ENCODE results near the gene ANXA9.

Gene ANXA9, protein sequence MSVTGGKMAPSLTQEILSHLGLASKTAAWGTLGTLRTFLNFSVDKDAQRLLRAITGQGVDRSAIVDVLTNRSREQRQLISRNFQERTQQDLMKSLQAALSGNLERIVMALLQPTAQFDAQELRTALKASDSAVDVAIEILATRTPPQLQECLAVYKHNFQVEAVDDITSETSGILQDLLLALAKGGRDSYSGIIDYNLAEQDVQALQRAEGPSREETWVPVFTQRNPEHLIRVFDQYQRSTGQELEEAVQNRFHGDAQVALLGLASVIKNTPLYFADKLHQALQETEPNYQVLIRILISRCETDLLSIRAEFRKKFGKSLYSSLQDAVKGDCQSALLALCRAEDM

GRCh38 chr1:150981805-150982712 lies at the start of gene ANXA9:
TSS of gene ANXA9 (plus strand) at chr1:150982292. CDS start at chr1:150983106, 814 bp downstream.
- no peak for DNase-seq

DNA sequence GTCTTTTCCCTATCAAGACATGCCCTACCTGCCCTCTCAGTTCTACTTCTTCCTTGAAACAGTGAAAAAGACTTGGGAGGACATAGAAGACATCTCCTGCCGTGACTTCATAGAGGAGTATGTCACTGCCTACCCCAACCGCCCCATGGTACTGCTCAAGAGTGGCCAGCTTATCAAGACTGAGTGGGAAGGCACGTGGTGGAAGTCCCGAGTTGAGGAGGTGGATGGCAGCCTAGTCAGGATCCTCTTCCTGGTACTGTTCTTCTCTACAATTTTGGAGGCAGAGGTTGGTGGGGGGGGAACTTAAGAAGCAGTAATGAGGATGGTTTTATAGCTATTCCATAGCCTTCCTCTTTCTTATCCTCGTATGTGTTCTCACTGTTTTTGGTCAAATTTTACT lies 37.2 kb upstream of the ANXA9 start:
- no peak for DNase-seq

- no peak for DNase-seq
Measured at GRCh38 chr1:150954708-150955107, 27.4 kb upstream of the ANXA9 start.

DNA sequence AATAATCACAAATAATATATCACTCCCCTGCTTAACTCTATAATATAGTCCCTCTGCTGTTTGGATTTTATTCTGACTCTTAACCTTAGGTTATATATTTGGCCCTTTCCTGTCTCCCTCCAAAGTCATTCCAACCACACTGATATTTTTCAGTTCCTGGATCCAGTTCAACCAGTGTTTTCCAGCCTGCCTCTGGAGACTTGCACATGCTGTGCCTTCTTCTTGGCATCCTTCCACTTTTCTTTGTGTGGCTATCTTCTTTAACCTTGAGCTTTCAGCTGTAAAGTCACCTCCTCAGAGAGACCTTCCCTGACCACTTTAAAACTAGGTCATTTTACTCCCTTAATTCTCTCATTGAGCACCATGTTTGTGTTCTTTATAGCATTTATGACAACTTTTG lies 26.8 kb upstream of the ANXA9 start:
- no peak for DNase-seq

DNA sequence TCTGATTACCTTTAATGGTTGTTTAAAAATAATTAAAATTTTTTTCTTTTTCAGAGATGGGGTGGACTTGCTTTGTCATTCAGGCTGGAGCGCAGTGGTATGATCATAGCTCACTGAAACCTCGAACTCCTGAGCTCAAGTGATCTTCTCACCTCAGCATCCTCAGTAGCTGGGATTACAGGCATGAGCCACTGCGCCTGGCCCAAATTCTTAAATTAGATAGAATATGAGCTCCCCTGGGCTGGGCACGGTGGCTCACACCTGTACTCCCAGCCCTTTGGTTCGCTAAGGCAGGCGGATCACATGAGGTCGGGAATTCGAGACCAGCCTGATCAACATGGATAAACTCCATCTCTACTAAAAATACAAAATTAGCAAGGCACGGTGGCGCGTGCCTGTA lies 24.4 kb upstream of the ANXA9 start:
- no peak for DNase-seq

DNA sequence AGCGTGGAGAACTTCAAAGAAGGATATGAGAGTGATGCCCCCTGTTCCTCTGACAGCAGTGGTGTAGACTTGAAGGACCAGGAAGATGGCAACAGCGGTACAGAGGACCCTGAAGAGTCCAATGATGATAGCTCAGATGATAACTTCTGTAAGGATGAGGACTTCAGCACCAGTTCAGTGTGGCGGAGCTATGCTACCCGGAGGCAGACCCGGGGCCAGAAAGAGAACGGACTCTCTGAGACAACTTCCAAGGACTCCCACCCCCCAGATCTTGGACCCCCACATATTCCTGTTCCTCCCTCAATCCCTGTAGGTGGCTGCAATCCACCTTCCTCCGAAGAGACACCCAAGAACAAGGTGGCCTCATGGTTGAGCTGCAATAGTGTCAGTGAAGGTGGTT lies 21.4 kb upstream of the ANXA9 start:
- no peak for DNase-seq

GRCh38 chr1:150961756-150962155 lies 20.3 kb upstream of the ANXA9 start:
- DNase-seq, result no peak

DNA sequence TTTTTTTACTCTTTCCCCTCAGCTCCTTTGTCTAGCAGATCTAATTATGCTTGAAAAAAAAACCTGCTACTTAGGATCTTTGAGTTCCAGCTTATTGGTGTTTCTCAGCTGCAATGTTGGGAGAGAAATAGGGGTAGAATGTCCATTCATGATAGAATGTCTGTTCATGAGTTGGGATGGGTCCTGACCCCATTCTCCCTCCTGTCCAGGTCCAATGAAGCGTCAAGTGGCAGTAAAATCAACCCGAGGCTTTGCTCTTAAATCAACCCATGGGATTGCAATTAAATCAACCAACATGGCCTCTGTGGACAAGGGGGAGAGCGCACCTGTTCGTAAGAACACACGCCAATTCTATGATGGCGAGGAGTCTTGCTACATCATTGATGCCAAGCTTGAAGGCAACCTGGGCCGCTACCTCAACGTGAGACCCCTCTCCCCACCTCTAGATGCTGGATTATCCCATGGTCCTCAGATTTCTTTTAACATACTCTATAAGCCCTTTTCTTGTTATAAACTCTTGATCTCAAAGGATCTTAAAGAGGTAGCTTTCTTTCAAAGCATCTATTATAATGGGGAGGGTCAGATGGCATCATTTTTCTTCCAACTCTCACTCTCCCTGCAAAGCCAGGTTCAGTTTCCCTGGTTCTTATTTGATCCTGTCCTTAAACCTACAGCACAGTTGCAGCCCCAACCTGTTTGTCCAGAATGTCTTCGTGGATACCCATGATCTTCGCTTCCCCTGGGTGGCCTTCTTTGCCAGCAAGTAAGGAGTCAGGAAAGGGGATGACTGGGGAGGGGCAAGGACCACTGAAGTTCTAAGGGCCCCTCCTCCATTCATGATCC lies 18.6 kb upstream of the ANXA9 start:
- no peak for DNase-seq

- no peak for DNase-seq
Measured at GRCh38 chr1:150964164-150964489, 18.0 kb upstream of the ANXA9 start.

DNA sequence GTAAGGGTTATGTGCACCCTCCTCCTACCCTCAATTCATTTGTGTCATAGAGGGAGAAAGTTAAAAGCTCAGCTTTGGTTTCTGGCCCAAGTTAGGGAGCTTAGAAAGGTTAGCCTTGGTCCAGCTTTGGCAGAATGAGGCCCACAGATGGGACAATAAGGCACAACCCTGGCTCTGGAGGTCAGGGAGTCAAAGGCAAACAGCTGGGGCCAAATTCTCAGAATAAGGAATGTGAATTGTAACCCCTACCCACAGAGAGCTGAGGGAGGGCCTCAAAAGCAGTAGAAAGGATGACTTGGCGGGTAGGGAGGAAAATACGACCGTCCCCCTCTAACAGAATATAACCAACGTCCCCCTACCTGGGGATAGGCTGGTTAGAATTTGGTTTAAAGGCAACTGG lies 16.5 kb upstream of the ANXA9 start:
- DNase-seq, result no peak

GRCh38 chr1:150966011-150966410 lies 16.1 kb upstream of the ANXA9 start:
- no peak for DNase-seq

DNA sequence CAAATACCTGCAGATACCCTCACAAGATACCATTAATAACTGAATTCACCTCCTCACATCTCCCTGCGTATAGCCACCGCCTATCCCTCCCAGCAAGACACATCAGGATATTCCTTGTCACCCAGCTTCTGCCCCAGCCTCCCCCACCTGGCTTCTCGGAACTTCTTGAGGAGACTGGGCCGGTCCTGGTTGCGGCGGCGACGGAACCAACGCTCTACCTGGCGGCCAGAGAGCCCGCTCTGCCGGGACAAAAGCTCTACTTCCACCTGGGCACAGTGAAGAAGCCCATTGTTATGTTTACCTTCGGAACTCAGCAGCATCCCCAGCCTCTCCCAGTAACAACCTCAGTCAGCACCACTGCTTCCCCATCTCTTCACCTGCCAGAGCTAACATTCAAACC lies 14.2 kb upstream of the ANXA9 start:
- DNase-seq, result no peak

- no peak for DNase-seq
Measured at GRCh38 chr1:150968491-150968890, 13.6 kb upstream of the ANXA9 start.

GRCh38 chr1:150969626-150970025 lies 12.5 kb upstream of the ANXA9 start:
- DNase-seq, result no peak

GRCh38 chr1:150970808-150971582 lies 11.1 kb upstream of the ANXA9 start:
- DNase-seq, result no peak

GRCh38 chr1:150971583-150972416 lies 10.3 kb upstream of the ANXA9 start:
- no peak for DNase-seq

DNA sequence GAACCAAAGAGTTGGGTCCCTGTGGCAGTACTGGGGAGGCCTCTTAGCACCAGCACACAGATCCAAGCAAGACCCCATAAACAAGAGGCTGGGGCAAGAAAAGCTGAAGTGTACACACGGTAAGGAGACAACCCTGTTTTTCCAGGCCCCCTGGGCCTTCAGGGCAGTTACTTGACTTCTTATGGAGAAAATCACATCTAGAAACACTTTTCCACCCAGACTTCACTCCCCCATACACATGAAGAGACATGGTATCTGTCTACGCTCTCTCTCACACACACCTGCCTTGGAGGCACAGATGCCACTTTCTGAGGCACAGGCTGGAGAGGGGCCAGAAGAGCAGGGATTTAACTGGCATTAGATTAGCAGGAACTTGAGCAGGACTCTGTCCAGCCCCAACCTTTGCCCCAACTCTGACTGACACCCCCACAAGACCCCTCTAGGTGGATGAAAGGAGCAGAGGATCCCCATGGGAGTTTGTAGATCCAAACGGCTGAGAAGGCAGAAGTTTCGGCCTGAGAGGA lies 9.6 kb upstream of the ANXA9 start:
- no peak for DNase-seq

GRCh38 chr1:150973258-150973835 lies 8.7 kb upstream of the ANXA9 start:
- DNase-seq, result no peak

GRCh38 chr1:150973836-150974579 lies 8.1 kb upstream of the ANXA9 start:
- no peak for DNase-seq

All from NCI-H446 treated with DMSO at 0.1 percent for 48 hours (cell line).